ENCODE data around the gene ERC2. TPM values are rescaled to one million over a fixed set of nuclear protein-coding genes. Genes with fewer than 3 reads are reported as not detected.
"Not testable (repeated sequence)": the region's sequence is repeated elsewhere in the genome, so short reads cannot be mapped to it uniquely, and the experiment has no call there.

The ERC2 gene
- total RNA-seq, result 1 to 10 TPM in 3 of 4 donors, under 1 TPM in 1; 0.81 to 2.9 (median 1.6) TPM

DNA sequence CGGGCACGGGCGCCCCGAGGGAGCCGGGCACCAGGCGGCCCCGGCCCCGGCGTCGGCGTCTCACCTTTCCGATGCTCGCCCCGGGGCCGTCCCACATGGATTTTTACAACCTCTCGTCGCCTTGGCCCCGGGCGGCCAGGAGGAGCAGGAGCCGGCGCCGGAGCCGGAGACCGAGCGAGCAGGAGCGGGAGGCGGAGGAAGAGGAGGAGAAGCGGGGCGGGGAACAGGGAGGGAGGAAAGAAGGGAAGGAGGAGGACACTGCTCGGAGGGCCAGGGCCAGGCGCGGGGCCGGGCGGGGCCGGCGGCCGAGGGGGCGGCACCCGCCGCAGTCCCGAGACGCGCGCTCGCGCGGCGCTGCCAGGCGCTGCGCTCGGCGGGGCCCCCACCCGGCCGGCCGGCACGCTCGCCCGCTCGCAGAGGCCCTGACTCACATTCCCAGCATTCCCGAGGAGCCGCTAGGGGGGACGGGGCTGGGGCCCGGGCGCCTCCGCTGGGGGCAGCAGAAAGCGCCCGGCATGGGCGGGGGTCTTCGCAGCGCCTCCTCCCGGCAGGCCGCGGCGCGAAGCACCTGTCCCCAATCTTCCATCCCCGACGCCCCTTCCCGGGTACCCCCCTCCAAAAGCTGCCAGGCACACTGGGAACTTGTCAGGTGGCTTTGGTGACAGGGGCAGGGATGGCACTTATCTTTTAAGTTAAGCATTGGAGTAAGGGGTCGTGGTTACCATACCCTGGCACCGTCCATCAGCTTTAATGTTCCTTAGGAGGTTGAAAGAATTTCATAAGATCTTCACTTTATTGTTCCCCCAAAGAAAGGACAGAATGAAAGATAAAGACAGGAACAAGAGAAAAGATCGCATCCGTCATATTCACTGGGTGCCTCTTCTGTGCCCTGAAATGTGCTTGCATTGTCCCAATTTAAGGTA, at the start of gene ERC2:
TSS of gene ERC2 (minus strand) at position 284 of the 923 bp plus-strand sequence.
- Histone ChIP-seq H3K4me3 (peak within 1 kb of the TSS; percentile 42 to 55), H3K9me3 (no peaks in the 10 kb centered on the region), H3K4me1 (peaks cover 0 to 21% (median 8%) of the 10 kb centered on the region in 3 donors), H3K27me3 (peaks cover 63% of the 10 kb centered on the region), H3K27ac (no peak within 1 kb of the TSS), H3K36me3 (no peaks in the 10 kb centered on the region)
- 44 to 45% methylated on average over 4 of the region's 82 CpGs for WGBS, 2 donors (ENCODE audit: low coverage in 1 of 2)
- TF ChIP-seq POLR2A (IDR thresholded peaks at IDR 0.05) (no peak), CTCF (IDR thresholded peaks at IDR 0.05) (peak in 1 of 4 experiments; percentile 11), POLR2AphosphoS5 (IDR thresholded peaks at IDR 0.05) (no peak), EP300 (IDR thresholded peaks at IDR 0.05) (no peak)
- ATAC-seq, result peak; percentile 86

GRCh38 chr3:56502738-56503137, 34.5 kb upstream of the ERC2 start:
- no peak for ATAC-seq
- H3K4me3 ChIP-seq, result no peak overlapping the region
- WGBS, 2 donors (ENCODE audit: low coverage in 1 of 2), result 49 to 50% methylated on average over 3 of the region's 3 CpGs
- TF ChIP-seq POLR2AphosphoS5 (IDR thresholded peaks at IDR 0.05) (no peak), CTCF (IDR thresholded peaks at IDR 0.05) (no peak), POLR2A (IDR thresholded peaks at IDR 0.05) (no peak), EP300 (IDR thresholded peaks at IDR 0.05) (no peak)
- no peaks in the 10 kb centered on the region for H3K27me3 ChIP-seq
- no peaks in the 10 kb centered on the region for H3K4me1 ChIP-seq
- H3K36me3 ChIP-seq, result no peaks in the 10 kb centered on the region
- H3K9me3 ChIP-seq, result no peaks in the 10 kb centered on the region
- H3K27ac ChIP-seq, result no peak overlapping the region

- not testable (repeated sequence) for H3K9me3 ChIP-seq, ATAC-seq, H3K4me1 ChIP-seq, H3K27me3 ChIP-seq, H3K27ac ChIP-seq, H3K4me3 ChIP-seq, H3K36me3 ChIP-seq
- WGBS, 2 donors (ENCODE audit: low coverage in 1 of 2), result 88 to 92% methylated on average over 3 to 4 of the region's 5 CpGs
Measured at GRCh38 chr3:56496376-56496775, 28.1 kb upstream of the ERC2 start.

GRCh38 chr3:56494679-56495322, 26.5 kb upstream of the ERC2 start:
- no peaks in the 10 kb centered on the region for H3K36me3 ChIP-seq
- no peak overlapping the region for H3K4me3 ChIP-seq
- peak; percentile 80 for ATAC-seq
- no peaks in the 10 kb centered on the region for H3K9me3 ChIP-seq
- H3K27me3 ChIP-seq, result peaks cover 9% of the 10 kb centered on the region
- no peak overlapping the region for H3K27ac ChIP-seq
- WGBS, 2 donors (ENCODE audit: low coverage in 1 of 2), result 7 to 8% methylated on average over 3 to 5 of the region's 5 CpGs
- no peaks in the 10 kb centered on the region for H3K4me1 ChIP-seq
- no peak for TF ChIP-seq POLR2A (IDR thresholded peaks at IDR 0.05)
- peak; percentile 35 for TF ChIP-seq POLR2AphosphoS5 (IDR thresholded peaks at IDR 0.05)
- TF ChIP-seq CTCF (IDR thresholded peaks at IDR 0.05), result peak; percentile 73 to 91 (median 84)
- no peak for TF ChIP-seq EP300 (IDR thresholded peaks at IDR 0.05)

DNA sequence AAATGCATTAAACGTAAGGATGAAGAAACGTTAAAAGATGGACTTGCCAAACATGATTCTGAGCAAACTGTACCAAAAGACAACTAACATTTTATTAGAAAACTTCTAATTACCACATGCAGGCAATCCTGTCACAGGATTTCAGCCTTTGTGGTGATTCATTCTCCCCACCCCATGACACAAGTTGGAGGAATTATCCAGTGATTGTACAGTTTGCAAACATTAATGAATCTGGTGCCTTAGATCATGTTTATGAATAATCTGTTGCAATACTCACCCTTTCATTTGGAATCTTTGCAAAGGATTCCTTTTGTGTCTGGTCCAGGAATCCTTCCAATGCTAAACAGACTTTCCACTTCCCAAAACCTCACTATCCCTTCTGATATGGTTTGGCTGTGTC, 23.3 kb upstream of the ERC2 start:
- H3K36me3 ChIP-seq, result no peaks in the 10 kb centered on the region
- peaks cover 38% of the 10 kb centered on the region for H3K27me3 ChIP-seq
- H3K4me1 ChIP-seq, result no peaks in the 10 kb centered on the region
- no peaks in the 10 kb centered on the region for H3K9me3 ChIP-seq
- 64 to 86% methylated on average over 2 of the region's 2 CpGs for WGBS, 2 donors (ENCODE audit: low coverage in 1 of 2)
- TF ChIP-seq EP300 (IDR thresholded peaks at IDR 0.05) (no peak), POLR2AphosphoS5 (IDR thresholded peaks at IDR 0.05) (no peak), CTCF (IDR thresholded peaks at IDR 0.05) (no peak), POLR2A (IDR thresholded peaks at IDR 0.05) (no peak)
- no peak overlapping the region for H3K4me3 ChIP-seq
- no peak overlapping the region for H3K27ac ChIP-seq
- ATAC-seq, result no peak
